Posterior vena cava (tissue), 2 donors: ENCODE data around the gene ABCB9. TPM values are rescaled to one million over a fixed set of nuclear protein-coding genes. Genes with fewer than 3 reads are reported as not detected.
A peak's percentile ranks its signal among the peaks of the same experiment; 100 is the strongest.
"Not testable (repeated sequence)": the region's sequence is repeated elsewhere in the genome, so short reads cannot be mapped to it uniquely, and the experiment has no call there.

Experiments
- DNase-seq: peaks from one replicate; pipeline ENCODE4 v3.0.0-alpha.2; 2020; ENCODE audit warnings: low spot score
- intact Hi-C, 2 donors: fragments of 100-400 bp; cut with DNase I; formaldehyde crosslinking; loops; one replicate each; pipeline versions ENCODE4 v1.14.1 to v1.14.2; 2022 to 2023
- long read RNA-seq, 2 donors: library from polyadenylated mRNA; unstranded; transcript quantifications; one replicate each; pipeline ENCODE4 v2.0.0, GENCODE V29; 2020 to 2021
- total RNA-seq, 2 donors: library from RNA; stranded (reverse); fragmentation: NEBNext Ultra II Directional; extraction: Animal tissue kit (Norgen Biotek cat#: 25700); gene quantifications; one replicate each; pipeline ENCODE4 v1.2.1, GENCODE V29; 2021
- donor health status: DM: yes; HTN: yes; CAD: no.
- donor health status: DM: yes; HTN: yes; CAD: no.

The ABCB9 gene
- total RNA-seq: 1 to 10 TPM; 3.4 to 5.3 TPM
- long read RNA-seq, donor 1, partial matches to known transcripts: 3 of 5 reads
- long read RNA-seq, donor 1, other reads (novel, unspliced or antisense): 1 of 5 reads
- long read RNA-seq, donor 2, partial matches to known transcripts: 1 of 3 reads
- long read RNA-seq, donor 2, other reads (novel, unspliced or antisense): 2 of 3 reads

GRCh38 chr12:122965851-122966742 lies at the start of gene ABCB9:
Gene ABCB9, minus strand, starts transcription at chr12:122966463. Its CDS starts 6,228 bp downstream, at chr12:122960235.
- intact Hi-C loops: no loop called here
- DNase-seq: peak; percentile 96

GRCh38 chr12:123014473-123014872 lies 48.2 kb upstream of the ABCB9 start:
- intact Hi-C loops, DNase-seq: not testable (repeated sequence)

- DNase-seq: no peak
- intact Hi-C loops: no loop called here
Observed at GRCh38 chr12:123013185-123014095, 47.2 kb upstream of the ABCB9 start.

- intact Hi-C loops: no loop called here
- no peak for DNase-seq
Observed at GRCh38 chr12:123011701-123012100, 45.4 kb upstream of the ABCB9 start.

- intact Hi-C loops: no loop called here
- DNase-seq: no peak
Observed at GRCh38 chr12:123010681-123011080, 44.4 kb upstream of the ABCB9 start.

- intact Hi-C loops: no loop called here
- no peak for DNase-seq
Observed at GRCh38 chr12:123010110-123010509, 43.8 kb upstream of the ABCB9 start.

GRCh38 chr12:123006977-123007376 lies 40.7 kb upstream of the ABCB9 start:
- DNase-seq: no peak
- intact Hi-C loops: no loop called here

- DNase-seq: no peak
- intact Hi-C loops: no loop called here
Observed at GRCh38 chr12:123005081-123005626, 38.9 kb upstream of the ABCB9 start.

- intact Hi-C loops: no loop called here
Observed at GRCh38 chr12:123004287-123004686, 38.0 kb upstream of the ABCB9 start.

GRCh38 chr12:123003257-123003656 lies 37.0 kb upstream of the ABCB9 start:
- no peak for DNase-seq
- intact Hi-C loops: no loop called here

More at GRCh38 chr12:123004287-123004686, 38.0 kb upstream of the ABCB9 start:
- no peak for DNase-seq

- intact Hi-C loops: no loop called here
Observed at GRCh38 chr12:123001464-123001863, 35.2 kb upstream of the ABCB9 start.

GRCh38 chr12:123000578-123000977 lies 34.3 kb upstream of the ABCB9 start:
- DNase-seq: no peak
- intact Hi-C loops: no loop called here

More at GRCh38 chr12:123001464-123001863, 35.2 kb upstream of the ABCB9 start:
- no peak for DNase-seq

GRCh38 chr12:122999986-123000420 lies 33.7 kb upstream of the ABCB9 start:
- intact Hi-C loops: loop anchor here in 1 of 2 donors (10.0 kb wide), 1 partner anchor 145 kb away; no protein-coding TSS in a partner anchor
- DNase-seq: no peak

GRCh38 chr12:122999196-122999946 lies 33.1 kb upstream of the ABCB9 start:
- no peak for DNase-seq
- intact Hi-C loops: loop anchor here in 1 of 2 donors (10.0 kb wide), 1 partner anchor 145 kb away; no protein-coding TSS in a partner anchor

- DNase-seq: no peak
- intact Hi-C loops: loop anchor here in 1 of 2 donors (10.0 kb wide), 1 partner anchor 146 kb away; no protein-coding TSS in a partner anchor
Observed at GRCh38 chr12:122998316-122998715, 32.1 kb upstream of the ABCB9 start.

- intact Hi-C loops: loop anchor here in 1 of 2 donors (10.0 kb wide), 1 partner anchor 147 kb away; no protein-coding TSS in a partner anchor
- no peak for DNase-seq
Observed at GRCh38 chr12:122997343-122998250, 31.3 kb upstream of the ABCB9 start.
